NCI-H345 treated with DMSO at 0.1 percent for 48 hours (cell line): ENCODE data around the gene TXLNB.

Experiments
- DNase-seq: peaks from one replicate; lab custom pipeline; 2025; ENCODE audit not compliant: unreplicated experiment; lab: John Stamatoyannopoulos, UW

Gene TXLNB

DNA sequence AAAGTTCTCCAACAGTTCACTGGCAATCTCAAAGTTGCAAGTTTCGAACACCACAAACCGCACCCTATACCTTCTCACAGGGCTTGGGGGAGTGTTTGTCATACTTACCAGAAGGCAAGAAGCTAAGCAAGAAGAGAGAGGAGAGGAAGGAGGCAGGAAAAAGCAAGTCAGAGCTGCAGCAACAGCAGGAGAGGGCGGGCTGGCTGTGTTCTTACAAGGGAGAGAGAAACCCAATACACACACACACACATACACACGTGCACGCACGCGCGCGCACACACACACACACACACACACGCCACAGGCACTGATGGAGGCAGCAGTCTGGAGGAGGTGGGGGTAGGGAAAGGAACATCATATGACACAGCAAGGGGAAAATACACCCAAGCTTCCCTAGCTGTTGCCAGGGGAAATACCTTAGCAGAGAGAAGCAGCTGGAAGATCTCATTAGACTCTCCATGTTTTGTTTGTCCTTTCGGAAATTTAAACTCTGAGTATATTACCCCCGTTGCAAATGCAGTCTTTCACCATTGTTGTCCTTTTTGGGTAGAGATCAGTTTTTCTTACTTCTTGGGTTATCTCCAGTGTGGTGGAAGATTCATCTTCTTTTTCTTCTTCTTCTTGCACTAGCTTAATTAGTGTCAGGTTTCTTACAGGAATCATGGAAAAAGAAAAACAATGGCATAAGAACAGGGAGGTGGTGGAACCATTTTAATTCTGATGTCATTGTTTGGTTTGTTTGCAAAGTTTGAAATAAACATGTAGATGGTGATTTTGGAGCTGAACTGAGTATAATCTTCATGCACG, at the start of gene TXLNB:
TXLNB (minus strand) TSS at position 186 of the 807 bp plus-strand sequence. CDS start 3,099 bp downstream, outside the sequence.
- DNase-seq = no peak

GRCh38 chr6:139341060-139341459, 49.3 kb upstream of the TXLNB start:
- DNase-seq = no peak

DNA sequence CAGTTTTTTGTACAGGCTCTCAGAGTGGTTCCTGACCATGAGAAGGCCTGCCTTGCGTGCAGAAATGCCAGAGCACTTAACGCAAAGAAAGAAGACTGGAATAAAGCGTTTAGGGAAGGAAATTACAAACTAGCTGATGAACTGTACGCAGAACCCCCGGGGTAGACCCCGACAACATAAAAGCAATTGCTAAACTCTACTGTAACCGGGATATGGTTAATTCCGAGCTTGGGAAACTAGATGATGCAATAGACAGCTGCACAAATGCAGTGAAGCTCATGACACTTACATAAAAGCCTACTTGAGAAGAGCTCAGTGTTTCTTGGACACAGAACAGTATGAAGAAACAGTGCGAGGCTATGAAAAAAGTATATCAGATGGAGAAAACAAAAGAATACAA, 47.0 kb upstream of the TXLNB start:
- DNase-seq = no peak

- DNase-seq = no peak
Observed at GRCh38 chr6:139337830-139338229, 46.0 kb upstream of the TXLNB start.

DNA sequence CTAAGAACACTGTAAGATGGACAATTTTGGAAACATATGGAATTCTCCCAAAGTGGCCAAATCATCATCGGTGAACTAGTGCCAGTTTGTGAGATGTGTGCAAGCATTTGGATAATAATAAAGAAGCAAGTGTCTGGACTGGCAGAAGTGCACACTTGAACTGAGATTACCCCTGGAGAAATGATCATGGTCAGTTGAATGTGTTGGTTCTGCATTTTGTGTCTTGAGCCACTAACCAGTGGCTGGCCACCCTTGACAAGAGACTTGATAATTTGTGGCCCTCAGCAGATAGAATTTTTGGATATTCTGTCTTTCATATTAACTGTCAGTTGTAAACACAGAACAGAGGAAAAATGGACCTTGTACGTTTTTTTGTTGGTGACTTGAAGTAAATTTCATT, 45.2 kb upstream of the TXLNB start:
- DNase-seq = no peak

- DNase-seq = no peak
Observed at GRCh38 chr6:139336488-139336887, 44.7 kb upstream of the TXLNB start.

DNA sequence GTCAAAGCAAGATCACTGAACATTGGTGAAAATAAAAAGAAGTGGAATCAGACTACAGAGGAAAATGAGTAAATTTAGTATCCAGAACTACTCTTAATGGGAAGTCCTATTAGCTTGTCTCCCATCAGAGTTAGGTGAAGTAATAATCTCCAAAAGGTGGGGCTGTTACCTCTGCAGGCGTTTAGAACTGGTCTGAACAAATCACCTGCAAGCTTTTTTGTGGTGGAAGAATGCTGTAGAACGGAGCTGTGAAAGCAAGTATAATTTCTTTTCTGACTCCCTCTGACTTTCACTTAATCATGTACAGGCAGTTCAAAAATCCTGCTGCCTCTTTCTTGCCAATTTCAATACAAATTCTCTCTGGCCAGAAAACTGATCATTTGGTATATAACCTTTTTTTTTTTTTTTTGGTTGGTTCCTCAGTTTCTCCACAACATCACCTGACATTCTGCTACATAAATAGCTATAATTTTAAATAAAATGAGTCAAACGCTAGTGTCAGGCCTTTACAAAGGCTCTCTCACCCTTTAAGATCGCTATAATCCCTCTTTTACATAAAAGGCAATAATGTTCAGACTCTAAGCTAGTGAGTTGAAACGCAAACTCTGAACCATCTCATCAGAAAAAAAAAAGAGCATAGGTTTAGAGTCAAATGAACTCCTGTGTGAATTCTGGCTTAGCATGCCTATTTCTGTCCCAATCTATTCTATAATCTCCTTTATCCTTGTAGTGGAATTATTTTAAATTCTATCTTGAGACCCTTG, 43.8 kb upstream of the TXLNB start:
- no peak for DNase-seq

DNA sequence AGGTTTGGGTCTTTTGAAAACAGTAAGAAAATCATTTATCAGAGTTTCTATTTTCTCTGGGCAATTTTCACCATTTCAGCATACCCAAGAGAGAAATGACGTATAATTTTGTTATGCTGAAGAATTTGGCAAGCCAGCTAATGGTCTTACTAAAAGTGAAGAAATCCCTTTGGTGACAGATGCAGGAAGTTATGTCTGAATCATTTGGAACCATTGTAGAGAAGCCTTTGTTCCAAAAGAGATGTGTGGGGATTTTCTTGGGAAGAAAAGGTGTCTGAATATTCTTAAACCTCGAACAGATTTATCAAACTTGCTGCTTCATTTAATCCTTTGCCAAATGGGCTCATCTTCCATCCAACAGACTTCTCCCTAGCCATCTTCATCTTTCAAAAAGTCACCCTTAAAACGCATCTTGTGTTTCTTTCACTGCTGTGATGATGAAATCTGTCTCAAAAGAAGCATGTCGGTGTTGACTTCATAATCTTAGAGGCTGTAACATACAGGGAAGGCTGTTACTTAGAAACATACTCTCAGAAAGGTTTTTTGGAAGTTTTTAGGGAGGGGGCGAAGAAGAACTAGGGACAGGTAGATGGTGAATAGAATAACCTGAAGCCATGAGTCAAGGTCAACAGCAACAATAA, 43.1 kb upstream of the TXLNB start:
- DNase-seq = no peak

DNA sequence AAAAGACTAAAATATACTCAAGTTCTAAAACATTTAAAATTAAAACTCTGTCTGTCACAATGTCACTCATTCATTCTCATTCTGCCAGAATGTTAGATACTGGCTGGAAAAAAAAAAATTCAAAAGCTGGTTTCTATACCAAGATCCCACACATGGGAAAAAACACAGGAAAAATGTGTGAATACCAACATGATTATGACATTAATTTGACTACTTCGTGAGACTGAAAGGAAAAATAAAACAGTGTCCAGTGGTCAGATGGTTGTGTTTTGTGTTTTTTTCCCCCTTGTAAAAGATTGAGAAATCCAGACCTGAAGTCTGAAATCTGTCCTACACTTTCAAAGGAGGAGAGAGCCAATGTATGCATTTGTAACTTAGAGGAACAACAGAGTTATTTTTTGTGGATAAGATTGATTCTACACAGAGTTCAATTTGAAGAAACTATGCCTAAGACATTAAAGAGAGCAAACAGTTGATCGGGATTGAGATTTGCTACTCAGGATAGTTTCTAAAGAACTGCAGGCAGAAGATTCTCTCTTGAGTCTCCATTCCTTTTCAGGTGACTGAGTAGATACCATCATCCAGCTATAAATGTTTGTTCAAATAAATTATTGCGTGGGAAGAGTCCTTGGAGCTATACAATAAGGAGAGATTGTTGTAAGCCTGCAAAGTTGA, 39.2 kb upstream of the TXLNB start:
- no peak for DNase-seq

DNA sequence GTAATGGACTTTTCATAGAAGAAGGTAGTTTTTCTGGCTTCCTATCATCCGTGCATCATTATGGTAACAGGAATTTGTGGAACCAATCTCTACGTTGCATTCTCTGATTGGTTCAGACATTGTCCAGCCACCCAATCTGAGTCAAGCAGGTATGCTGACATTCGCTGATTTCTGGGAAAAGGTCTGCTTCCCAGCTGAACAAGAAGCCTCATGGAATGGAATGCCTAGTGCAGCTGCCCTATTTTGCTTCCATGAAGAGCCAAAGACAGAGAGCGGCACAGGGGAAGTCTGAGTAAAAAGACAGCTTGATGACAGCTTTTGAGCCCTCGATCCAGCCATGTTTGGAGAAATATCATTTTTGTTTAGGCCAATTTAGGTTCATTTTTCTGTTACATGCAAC, 38.5 kb upstream of the TXLNB start:
- DNase-seq = no peak

DNA sequence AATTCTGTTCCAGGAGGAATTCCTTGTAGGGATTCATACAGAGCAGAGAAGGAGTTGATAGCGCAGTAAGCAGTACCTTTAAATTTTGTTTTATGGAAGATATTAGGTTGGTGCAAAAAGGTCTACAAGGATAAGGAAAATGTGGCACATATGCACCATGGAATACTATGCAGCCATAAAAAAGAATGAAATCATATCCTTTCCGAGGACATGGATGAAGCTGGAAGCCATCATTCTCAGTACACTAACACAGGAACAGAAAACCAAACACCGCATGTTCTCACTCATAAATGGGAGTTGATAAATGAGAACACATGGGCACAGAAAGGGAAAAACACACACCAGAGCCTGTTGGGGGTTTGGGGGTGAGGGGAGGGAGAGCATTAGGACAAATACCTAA, 37.4 kb upstream of the TXLNB start:
- DNase-seq = no peak

DNA sequence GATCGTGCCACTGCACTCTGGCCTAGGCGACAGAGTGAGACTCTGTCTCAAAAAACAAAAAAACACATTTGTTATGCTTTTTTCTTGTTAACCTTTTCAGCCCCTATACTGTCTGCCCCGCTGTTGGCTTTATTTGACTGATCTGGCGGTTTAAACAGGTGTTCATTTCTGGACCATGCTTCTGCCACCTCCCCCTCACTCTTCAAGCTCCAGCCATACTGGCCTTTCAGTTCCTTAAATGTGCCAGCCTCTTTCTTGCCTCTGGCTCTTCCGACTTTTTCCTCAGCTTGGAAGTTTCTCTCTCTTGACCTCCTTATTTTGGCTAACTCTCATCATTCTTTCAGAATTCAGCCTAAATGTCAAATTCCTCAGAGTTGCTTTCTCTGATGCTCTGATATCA, 35.2 kb upstream of the TXLNB start:
- DNase-seq = no peak

GRCh38 chr6:139325686-139326085, 33.9 kb upstream of the TXLNB start:
- DNase-seq = no peak

GRCh38 chr6:139325125-139325524, 33.3 kb upstream of the TXLNB start:
- no peak for DNase-seq

GRCh38 chr6:139324301-139324555, 32.4 kb upstream of the TXLNB start:
- DNase-seq = no peak

DNA sequence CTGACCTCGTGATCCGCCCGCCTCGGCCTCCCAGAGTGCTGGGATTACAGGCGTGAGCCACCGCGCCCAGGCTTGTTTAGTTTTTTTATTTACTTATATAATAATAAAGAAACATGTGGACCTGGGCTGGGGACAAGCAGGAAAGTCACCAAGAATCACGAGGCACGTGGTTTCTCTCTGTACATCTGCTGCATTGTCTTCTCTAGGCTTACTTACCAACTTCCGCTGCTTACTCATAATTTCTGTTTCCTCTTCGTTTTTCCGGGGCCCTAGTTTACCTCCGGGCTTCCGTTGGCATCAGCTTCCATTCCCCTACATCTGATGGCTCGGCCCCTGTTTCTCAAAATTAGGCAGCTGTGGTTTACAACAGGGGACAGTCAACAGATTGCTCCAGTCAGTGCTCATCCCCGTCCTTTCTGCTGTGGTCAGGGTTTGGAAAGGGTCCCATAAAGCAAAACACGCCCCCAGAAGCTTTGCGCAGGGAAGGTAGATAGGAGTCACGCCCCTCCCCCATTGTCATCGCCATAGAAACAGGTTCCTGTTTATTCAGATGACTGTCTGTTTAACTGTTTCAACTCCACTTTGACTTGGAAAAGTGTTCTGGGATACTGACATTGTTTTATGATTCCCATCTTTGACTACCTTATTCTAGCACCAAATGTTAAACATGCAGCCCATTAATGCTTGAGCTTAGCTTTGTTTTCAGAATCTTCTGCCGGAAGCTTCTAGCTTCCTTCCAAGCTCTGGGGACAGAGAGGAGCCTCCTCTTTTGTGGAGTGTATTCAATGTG, 31.9 kb upstream of the TXLNB start:
- no peak for DNase-seq

- no peak for DNase-seq
Observed at GRCh38 chr6:139320081-139320480, 28.3 kb upstream of the TXLNB start.

GRCh38 chr6:139316622-139317317, 25.0 kb upstream of the TXLNB start:
- DNase-seq = no peak

GRCh38 chr6:139313784-139314545, 22.2 kb upstream of the TXLNB start:
- no peak for DNase-seq

DNA sequence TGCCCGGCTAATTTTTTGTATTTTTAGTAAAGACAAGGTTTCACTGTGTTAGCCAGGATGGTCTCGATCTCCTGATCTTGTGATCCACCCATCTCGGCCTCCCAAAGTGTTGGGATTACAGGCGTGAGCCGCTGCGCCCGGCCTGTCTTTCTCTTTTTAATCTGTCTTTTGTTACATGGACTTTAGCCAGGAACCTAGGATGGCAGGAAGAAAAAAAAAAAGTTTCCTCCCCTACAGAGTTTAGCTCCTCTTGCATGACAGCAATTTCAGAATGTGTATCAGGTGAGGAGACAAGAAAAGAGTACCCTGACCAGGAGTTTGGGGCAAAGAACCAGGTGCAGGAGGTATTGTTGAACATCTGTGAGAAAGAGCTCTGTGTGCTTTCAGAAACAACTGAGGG, 21.4 kb upstream of the TXLNB start:
- DNase-seq = no peak
